Tibial artery (tissue), 4 donors: ENCODE results near the gene MGA.

Source experiments
- DNase-seq, 2 donors: peaks; one replicate each; pipeline ENCODE4 v3.0.0-alpha.2; 2019
- H3K27ac ChIP-seq, 2 donors: fragments of 200-600 bp; sonication (generic) in 1 of 2; 1 replicate in 1 of 2; 2 replicates in 1 of 2; pipeline ENCODE4 v1.5.1; 2018 to 2019; ENCODE audit warnings: mild to moderate bottlenecking in 1 of 2
- H3K27me3 ChIP-seq, 2 donors: fragments of 200-600 bp; sonication (generic) in 1 of 2; one replicate each; pipeline versions ENCODE4 v1.5.1 to v1.6.0; 2016 to 2019
- H3K36me3 ChIP-seq, 3 donors: fragments of 200-600 bp; sonication (generic) in 2 of 3; one replicate each; pipeline ENCODE4 v1.5.1; 2016 to 2019; ENCODE audit warnings: mild to moderate bottlenecking in 2 of 3
- H3K4me1 ChIP-seq, 4 donors: fragments of 200-600 bp; sonication (generic) in 2 of 4; 1 replicate in 3 of 4; 2 replicates in 1 of 4; pipeline ENCODE4 v1.5.1; 2016 to 2019
- H3K4me3 ChIP-seq, 2 donors: fragments of 200-600 bp; sonication (generic) in 1 of 2; 1 replicate in 1 of 2; 2 replicates in 1 of 2; pipeline ENCODE4 v1.5.1; 2018 to 2019; ENCODE audit warnings: mild to moderate bottlenecking in 2 of 2
- H3K9me3 ChIP-seq, 3 donors: fragments of 200-600 bp; sonication (generic) in 1 of 3; one replicate each; pipeline ENCODE4 v1.5.1; 2016 to 2019
- intact Hi-C: fragments of 100-400 bp; cut with DNase I; formaldehyde crosslinking; loops from one replicate; pipeline ENCODE4 v1.15.0; 2023; ENCODE audit warnings: low total_unique reads
- TF ChIP-seq, protein P1 (sequence below), 2 experiments: fragments of 200-600 bp in 1 of 2; fragments of 450-650 bp in 1 of 2; IDR thresholded peaks; one replicate each; pipeline ENCODE4 v1.5.1; 2017 to 2019; ENCODE audit warnings: antibody characterized with exemption in 2 of 2, mild to moderate bottlenecking in 1 of 2, moderate library complexity in 1 of 2

The MGA gene

DNA sequence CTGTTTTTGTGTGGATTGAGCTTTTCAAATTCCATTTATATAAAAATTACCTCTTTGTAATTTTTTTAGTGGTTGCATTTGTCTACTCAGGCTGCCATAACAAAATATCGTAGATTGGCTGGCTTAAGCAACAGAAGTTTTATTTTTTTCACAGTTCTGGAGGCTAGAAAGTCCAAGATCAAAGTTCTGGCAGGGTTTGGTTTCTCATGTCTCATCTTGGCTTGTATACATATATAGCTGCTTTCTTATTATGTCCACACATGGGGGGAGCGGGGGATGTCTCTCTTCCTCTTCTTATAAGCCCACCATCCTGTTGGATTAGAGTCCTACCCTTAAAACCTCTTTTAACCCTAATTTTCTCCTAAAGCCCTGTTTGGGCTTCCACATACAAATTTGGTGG lies 28.5 kb downstream of the MGA start:
- H3K9me3 ChIP-seq, result no peaks in the 10 kb centered on the region
- TF ChIP-seq, protein P1, sequence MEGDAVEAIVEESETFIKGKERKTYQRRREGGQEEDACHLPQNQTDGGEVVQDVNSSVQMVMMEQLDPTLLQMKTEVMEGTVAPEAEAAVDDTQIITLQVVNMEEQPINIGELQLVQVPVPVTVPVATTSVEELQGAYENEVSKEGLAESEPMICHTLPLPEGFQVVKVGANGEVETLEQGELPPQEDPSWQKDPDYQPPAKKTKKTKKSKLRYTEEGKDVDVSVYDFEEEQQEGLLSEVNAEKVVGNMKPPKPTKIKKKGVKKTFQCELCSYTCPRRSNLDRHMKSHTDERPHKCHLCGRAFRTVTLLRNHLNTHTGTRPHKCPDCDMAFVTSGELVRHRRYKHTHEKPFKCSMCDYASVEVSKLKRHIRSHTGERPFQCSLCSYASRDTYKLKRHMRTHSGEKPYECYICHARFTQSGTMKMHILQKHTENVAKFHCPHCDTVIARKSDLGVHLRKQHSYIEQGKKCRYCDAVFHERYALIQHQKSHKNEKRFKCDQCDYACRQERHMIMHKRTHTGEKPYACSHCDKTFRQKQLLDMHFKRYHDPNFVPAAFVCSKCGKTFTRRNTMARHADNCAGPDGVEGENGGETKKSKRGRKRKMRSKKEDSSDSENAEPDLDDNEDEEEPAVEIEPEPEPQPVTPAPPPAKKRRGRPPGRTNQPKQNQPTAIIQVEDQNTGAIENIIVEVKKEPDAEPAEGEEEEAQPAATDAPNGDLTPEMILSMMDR (IDR thresholded peaks at IDR 0.05), result no peak
- H3K27ac ChIP-seq, result no peak overlapping the region
- no peaks in the 10 kb centered on the region for H3K36me3 ChIP-seq
- no peaks in the 10 kb centered on the region for H3K27me3 ChIP-seq
- intact Hi-C loops, result no loop called here
- DNase-seq, result no peak
- peaks cover 0 to 13% (median 4%) of the 10 kb centered on the region in 4 donors for H3K4me1 ChIP-seq
- H3K4me3 ChIP-seq, result no peak overlapping the region

DNA sequence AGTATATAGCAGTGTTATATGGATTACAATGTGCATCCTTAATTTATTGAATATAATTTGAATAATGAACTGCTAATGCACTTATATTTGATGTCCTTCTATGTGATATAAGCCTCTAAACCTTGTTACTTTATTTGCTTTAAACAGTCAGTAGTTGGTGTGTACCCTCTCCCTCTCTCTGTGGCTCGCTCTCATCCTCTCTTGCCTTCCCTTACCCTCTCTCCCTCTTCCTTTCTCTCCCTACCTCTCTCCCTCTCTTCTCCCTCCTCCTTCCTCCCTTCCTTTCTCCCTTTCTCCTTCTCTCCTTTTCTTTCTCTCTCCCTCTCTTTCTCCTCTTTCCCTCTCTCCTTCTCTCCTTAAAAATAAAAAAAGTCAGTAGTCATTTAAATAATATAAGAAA lies 28.9 kb downstream of the MGA start:
- H3K9me3 ChIP-seq, result no peaks in the 10 kb centered on the region
- DNase-seq, result no peak
- no peak overlapping the region for H3K27ac ChIP-seq
- H3K4me1 ChIP-seq, result peaks cover 0 to 13% (median 4%) of the 10 kb centered on the region in 4 donors
- H3K4me3 ChIP-seq, result no peak overlapping the region
- no peaks in the 10 kb centered on the region for H3K36me3 ChIP-seq
- TF ChIP-seq, protein P1 (IDR thresholded peaks at IDR 0.05), result no peak
- no peaks in the 10 kb centered on the region for H3K27me3 ChIP-seq
- intact Hi-C loops, result no loop called here

DNA sequence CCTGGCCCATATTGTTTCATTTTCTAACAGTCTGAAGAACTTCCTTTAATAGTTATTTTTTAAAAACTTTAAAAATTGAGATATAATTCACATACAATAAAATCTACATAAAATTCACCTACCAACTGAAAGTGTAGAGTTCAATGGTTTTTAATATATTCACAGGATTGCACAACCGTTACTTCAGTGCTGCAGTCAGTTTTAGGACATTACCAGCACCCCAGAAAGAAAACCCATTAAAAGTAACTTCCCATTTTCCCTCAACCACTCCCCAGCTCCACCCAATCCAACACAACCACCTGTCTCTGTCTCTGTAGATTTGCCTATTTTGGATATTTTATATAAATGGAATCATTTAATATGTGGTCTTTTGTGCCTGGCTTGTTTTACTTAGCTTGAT lies 29.6 kb downstream of the MGA start:
- H3K4me1 ChIP-seq, result peaks cover 0 to 13% (median 4%) of the 10 kb centered on the region in 4 donors
- intact Hi-C loops, result no loop called here
- H3K27ac ChIP-seq, result no peak overlapping the region
- H3K36me3 ChIP-seq, result no peaks in the 10 kb centered on the region
- no peak for DNase-seq
- H3K4me3 ChIP-seq, result no peak overlapping the region
- TF ChIP-seq, protein P1 (IDR thresholded peaks at IDR 0.05), result no peak
- H3K9me3 ChIP-seq, result no peaks in the 10 kb centered on the region
- no peaks in the 10 kb centered on the region for H3K27me3 ChIP-seq

DNA sequence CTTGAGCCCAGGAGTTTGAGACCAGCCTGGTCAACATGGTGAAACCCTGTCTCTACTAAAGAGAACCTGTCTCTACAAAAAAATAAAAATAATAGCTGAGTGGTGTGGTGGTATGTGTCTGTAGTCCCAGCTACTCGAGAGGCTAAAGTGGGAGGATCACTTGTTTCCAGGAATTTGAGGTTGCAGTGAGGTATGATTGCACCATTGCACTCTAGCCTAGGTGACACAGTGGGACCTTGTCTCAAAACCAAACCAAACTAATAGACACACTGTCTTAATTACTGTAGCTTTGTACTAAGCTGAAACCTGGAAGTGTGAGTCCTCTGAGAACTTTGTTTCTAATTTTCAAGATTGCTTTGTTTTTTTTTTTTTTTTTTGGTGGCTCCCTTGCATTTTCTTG lies 30.4 kb downstream of the MGA start:
- Histone ChIP-seq H3K36me3 (no peaks in the 10 kb centered on the region), H3K4me1 (peaks cover 0 to 13% (median 4%) of the 10 kb centered on the region in 4 donors), H3K9me3 (no peaks in the 10 kb centered on the region), H3K4me3 (no peak overlapping the region), H3K27ac (no peak overlapping the region), H3K27me3 (no peaks in the 10 kb centered on the region)
- intact Hi-C loops, result no loop called here
- TF ChIP-seq, protein P1 (IDR thresholded peaks at IDR 0.05), result no peak
- DNase-seq, result no peak

DNA sequence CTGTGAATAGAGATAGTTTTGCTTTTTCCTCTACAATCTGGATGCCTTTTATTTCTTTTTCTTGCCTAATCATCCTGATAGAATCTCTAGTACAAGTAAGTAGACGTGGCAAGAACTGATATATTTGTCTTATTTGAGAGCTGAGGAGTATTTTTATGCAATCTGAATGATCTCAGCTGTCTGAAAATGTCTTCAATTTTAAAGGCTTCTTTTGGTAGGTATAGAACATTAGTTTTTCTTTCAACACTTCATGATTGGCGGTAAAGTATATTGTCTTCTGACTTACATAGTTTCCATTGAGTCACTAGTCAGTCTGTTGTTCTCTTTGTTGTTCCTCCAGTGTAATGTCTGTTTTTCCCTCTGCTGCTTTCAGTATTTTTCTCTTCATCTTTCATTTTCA lies 31.3 kb downstream of the MGA start:
- Histone ChIP-seq H3K36me3 (peaks cover 0 to 3% (median 3%) of the 10 kb centered on the region in 3 donors), H3K4me1 (peaks cover 0 to 17% (median 6%) of the 10 kb centered on the region in 4 donors), H3K27me3 (no peaks in the 10 kb centered on the region), H3K9me3 (no peaks in the 10 kb centered on the region), H3K4me3 (no peak overlapping the region), H3K27ac (no peak overlapping the region)
- DNase-seq, result no peak
- intact Hi-C loops, result no loop called here
- TF ChIP-seq, protein P1 (IDR thresholded peaks at IDR 0.05), result no peak

DNA sequence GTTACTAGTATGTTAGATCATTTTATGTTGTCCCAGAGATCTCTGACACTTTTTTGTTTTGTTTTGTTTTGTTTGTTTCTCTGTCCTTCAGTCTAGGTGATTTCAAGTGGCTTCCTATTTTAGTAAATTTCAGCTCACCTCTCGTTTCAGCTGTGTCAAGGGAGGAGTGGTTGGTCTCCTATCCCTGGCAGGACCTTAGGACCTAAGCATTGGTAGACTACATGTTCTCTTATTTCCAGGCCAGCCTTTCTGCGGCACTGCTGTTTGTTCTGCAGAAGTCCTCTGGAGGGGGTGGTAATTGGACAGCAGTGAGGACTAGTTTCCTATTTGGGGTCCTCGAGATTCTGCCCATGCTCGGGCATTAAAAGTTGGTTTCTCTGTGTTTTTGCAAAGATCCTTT lies 31.8 kb downstream of the MGA start:
- Histone ChIP-seq H3K36me3 (peaks cover 0 to 8% (median 3%) of the 10 kb centered on the region in 3 donors), H3K27ac (no peak overlapping the region), H3K4me3 (no peak overlapping the region), H3K9me3 (no peaks in the 10 kb centered on the region), H3K4me1 (peaks cover 0 to 23% (median 8%) of the 10 kb centered on the region in 4 donors), H3K27me3 (no peaks in the 10 kb centered on the region)
- intact Hi-C loops, result no loop called here
- TF ChIP-seq, protein P1 (IDR thresholded peaks at IDR 0.05), result no peak
- DNase-seq, result no peak
